ENCODE results near the gene TTC7B.

- no peak for TF ChIP-seq CTCF (IDR thresholded peaks at IDR 0.05)
- no peak for TF ChIP-seq POLR2A (IDR thresholded peaks at IDR 0.05)
Measured at GRCh38 chr14:90608281-90608680, 207.9 kb downstream of the TTC7B start.

Data from adrenal gland (tissue), 5 donors.